ENCODE results near the gene C8B.

C8B gene

GRCh38 chr1:56965916-56966697 is at the start of gene C8B:
TSS of gene C8B (minus strand) at chr1:56966015. CDS start at chr1:56965948, 67 bp downstream.
- no peak for DNase-seq

- no peak for DNase-seq
These were observed 49.3 kb upstream of the C8B start for GRCh38 chr1:57015071-57015470.

- no peak for DNase-seq
These were observed 47.7 kb upstream of the C8B start for GRCh38 chr1:57013522-57013921.

GRCh38 chr1:57012315-57012714 is 46.5 kb upstream of the C8B start:
- no peak for DNase-seq

- no peak for DNase-seq
These were observed 44.7 kb upstream of the C8B start for GRCh38 chr1:57010511-57010910.

- peak; percentile 3 for DNase-seq
These were observed 42.1 kb upstream of the C8B start for GRCh38 chr1:57007948-57008347.

- DNase-seq = no peak
These were observed 41.7 kb upstream of the C8B start for GRCh38 chr1:57007472-57007871.

GRCh38 chr1:57003398-57004139 is 37.8 kb upstream of the C8B start:
- peak; percentile 41 for DNase-seq

- no peak for DNase-seq
These were observed 29.7 kb upstream of the C8B start for GRCh38 chr1:56995414-56996100.

- no peak for DNase-seq
These were observed 27.7 kb upstream of the C8B start for GRCh38 chr1:56993475-56993874.

- DNase-seq = no peak
These were observed 26.7 kb upstream of the C8B start for GRCh38 chr1:56992318-56993125.

GRCh38 chr1:56991576-56991975 is 25.8 kb upstream of the C8B start:
- no peak for DNase-seq

GRCh38 chr1:56986397-56986796 is 20.6 kb upstream of the C8B start:
- no peak for DNase-seq

GRCh38 chr1:56985857-56986256 is 20.0 kb upstream of the C8B start:
- DNase-seq = no peak

GRCh38 chr1:56983484-56983883 is 17.7 kb upstream of the C8B start:
- no peak for DNase-seq

- peak; percentile 65 for DNase-seq
These were observed 14.4 kb upstream of the C8B start for GRCh38 chr1:56979986-56980755.

GRCh38 chr1:56978819-56979218 is 13.0 kb upstream of the C8B start:
- DNase-seq = no peak

- no peak for DNase-seq
These were observed 12.1 kb upstream of the C8B start for GRCh38 chr1:56977910-56978309.

GRCh38 chr1:56975446-56975845 is 9.6 kb upstream of the C8B start:
- no peak for DNase-seq

- DNase-seq = peak; percentile 42
These were observed 8.3 kb upstream of the C8B start for GRCh38 chr1:56973923-56974742.

GRCh38 chr1:56972976-56973375 is 7.2 kb upstream of the C8B start:
- DNase-seq = peak; percentile 76
